ENCODE data around the gene NTM.

- TF ChIP-seq CTCF (IDR thresholded peaks at IDR 0.05): no peak
- no peak for TF ChIP-seq POLR2A (IDR thresholded peaks at IDR 0.05)
- TF ChIP-seq POLR2AphosphoS5 (IDR thresholded peaks at IDR 0.05): no peak
These were observed 708.1 kb downstream of the NTM start for GRCh38 chr11:132078264-132079076.

All from breast epithelium (tissue), 3 donors.